SU-DHL-6 (cell line): Measurements from ENCODE around the gene KCNG1.

Experiments used
- H2AFZ ChIP-seq: fragments of 200-600 bp; sonication (generic); 2 replicates; pipeline ENCODE4 v1.6.1; 2014; ENCODE audit warnings: low read depth, mild to moderate bottlenecking, moderate library complexity, mixed read lengths, antibody characterized with exemption, low read length; ENCODE audit not compliant: severe bottlenecking
- H3F3A ChIP-seq: fragments of 200-600 bp; shearing (Covaris generic); 2 replicates; pipeline ENCODE4 v1.6.0; 2016; ENCODE audit warnings: antibody characterized with exemption, mild to moderate bottlenecking; ENCODE audit not compliant: insufficient read depth
- H3K27ac ChIP-seq: fragments of 200-600 bp; sonication (generic); 2 replicates; pipeline ENCODE4 v1.5.1; 2016; ENCODE audit warnings: low read depth, mild to moderate bottlenecking, low read length, moderate library complexity, mixed read lengths
- H3K27me3 ChIP-seq: fragments of 200-600 bp; sonication (generic), shearing (Covaris generic); 2 replicates; pipeline ENCODE4 v1.6.0; 2014; ENCODE audit warnings: mild to moderate bottlenecking, low read length
- H3K36me3 ChIP-seq: fragments of 200-600 bp; sonication (generic); 2 replicates; pipeline ENCODE4 v1.6.1; 2014; ENCODE audit warnings: mild to moderate bottlenecking, low read length, mixed read lengths
- H3K4me2 ChIP-seq: fragments of 300-600, 200-600 bp; shearing (Covaris generic), sonication (generic); 2 replicates; pipeline ENCODE4 v1.6.0; 2014; ENCODE audit warnings: low read length, low read depth, mild to moderate bottlenecking; ENCODE audit not compliant: poor library complexity, severe bottlenecking
- H3K4me3 ChIP-seq: fragments of 200-600 bp; sonication (generic); 2 replicates; pipeline ENCODE4 v1.5.1; 2014; ENCODE audit warnings: antibody characterized with exemption, low read length, mild to moderate bottlenecking, mixed read lengths; ENCODE audit not compliant: insufficient read depth, poor library complexity, severe bottlenecking
- H3K79me2 ChIP-seq: fragments of 200-600 bp; sonication (generic); 2 replicates; pipeline ENCODE4 v1.6.1; 2014; ENCODE audit warnings: mild to moderate bottlenecking, low read length, moderate library complexity; ENCODE audit not compliant: insufficient read depth
- H3K9ac ChIP-seq: fragments of 200-600 bp; sonication (generic); 2 replicates; pipeline ENCODE4 v1.7.0; 2014; ENCODE audit warnings: mild to moderate bottlenecking, low read length
- H3K9me2 ChIP-seq: fragments of 200-600 bp; sonication (generic); replicated peaks from 2 replicates; pipeline ENCODE4 v1.6.1; 2014; ENCODE audit warnings: low read length; ENCODE audit not compliant: insufficient read depth
- H3K9me3 ChIP-seq: fragments of 200-600 bp; sonication (generic); 2 replicates; pipeline ENCODE4 v1.6.1; 2014; ENCODE audit warnings: low read length, mixed read lengths; ENCODE audit not compliant: insufficient read depth
- H4K20me1 ChIP-seq: fragments of 200-600 bp; sonication (generic); 2 replicates; pipeline ENCODE4 v1.6.1; 2014; ENCODE audit warnings: low read depth, mild to moderate bottlenecking, antibody characterized with exemption, low read length, moderate library complexity, mixed read lengths
- EZH2phosphoT487 ChIP-seq: fragments of 200-600 bp; sonication (generic), shearing (Covaris generic); conservative IDR thresholded peaks from 2 replicates; pipeline ENCODE4 v1.6.1; 2018; ENCODE audit warnings: mild to moderate bottlenecking, antibody characterized with exemption, low read length, moderate library complexity, mixed read lengths
- TF ChIP-seq, protein P1 (sequence below): fragments of 200-600 bp; sonication (generic); IDR thresholded peaks from one replicate; pipeline ENCODE4 v1.5.1; 2017; ENCODE audit warnings: antibody characterized with exemption, mild to moderate bottlenecking, low read length, moderate library complexity; ENCODE audit not compliant: insufficient read depth, poor library complexity, severe bottlenecking

KCNG1 gene

DNA sequence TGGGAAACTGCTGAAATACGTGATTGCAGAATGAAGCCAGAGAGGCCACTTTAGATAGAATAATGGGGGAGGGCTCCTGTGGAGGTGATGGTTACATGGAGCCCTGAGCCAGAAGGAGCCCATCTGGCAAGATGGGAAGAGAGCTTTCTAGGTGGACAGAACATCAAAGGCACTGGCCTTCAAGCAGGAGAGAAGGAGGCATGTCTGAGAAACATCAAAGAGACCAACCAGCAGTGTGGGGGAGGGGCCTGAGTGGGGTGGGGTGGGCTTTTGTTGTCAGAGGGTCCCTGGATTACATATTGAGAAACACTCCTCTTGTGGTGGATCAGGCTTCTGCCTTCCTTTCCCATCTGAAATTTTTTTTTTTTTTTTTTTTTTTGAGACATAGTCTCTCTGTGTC, 1.9 kb upstream of the KCNG1 start:
- Histone ChIP-seq H3K4me2 (no peak overlapping the region), H3F3A (no peaks in the 10 kb centered on the region), H3K79me2 (no peaks in the 10 kb centered on the region), H3K4me3 (no peak overlapping the region), H2AFZ (no peak overlapping the region), H4K20me1 (no peaks in the 10 kb centered on the region), H3K9me3 (no peaks in the 10 kb centered on the region), H3K9ac (no peak overlapping the region), H3K27me3 (no peaks in the 10 kb centered on the region), H3K27ac (no peak overlapping the region), H3K36me3 (no peaks in the 10 kb centered on the region), H3K9me2 (no peaks in the 10 kb centered on the region)
- TF ChIP-seq, protein P1, sequence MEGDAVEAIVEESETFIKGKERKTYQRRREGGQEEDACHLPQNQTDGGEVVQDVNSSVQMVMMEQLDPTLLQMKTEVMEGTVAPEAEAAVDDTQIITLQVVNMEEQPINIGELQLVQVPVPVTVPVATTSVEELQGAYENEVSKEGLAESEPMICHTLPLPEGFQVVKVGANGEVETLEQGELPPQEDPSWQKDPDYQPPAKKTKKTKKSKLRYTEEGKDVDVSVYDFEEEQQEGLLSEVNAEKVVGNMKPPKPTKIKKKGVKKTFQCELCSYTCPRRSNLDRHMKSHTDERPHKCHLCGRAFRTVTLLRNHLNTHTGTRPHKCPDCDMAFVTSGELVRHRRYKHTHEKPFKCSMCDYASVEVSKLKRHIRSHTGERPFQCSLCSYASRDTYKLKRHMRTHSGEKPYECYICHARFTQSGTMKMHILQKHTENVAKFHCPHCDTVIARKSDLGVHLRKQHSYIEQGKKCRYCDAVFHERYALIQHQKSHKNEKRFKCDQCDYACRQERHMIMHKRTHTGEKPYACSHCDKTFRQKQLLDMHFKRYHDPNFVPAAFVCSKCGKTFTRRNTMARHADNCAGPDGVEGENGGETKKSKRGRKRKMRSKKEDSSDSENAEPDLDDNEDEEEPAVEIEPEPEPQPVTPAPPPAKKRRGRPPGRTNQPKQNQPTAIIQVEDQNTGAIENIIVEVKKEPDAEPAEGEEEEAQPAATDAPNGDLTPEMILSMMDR = no peak
- TF ChIP-seq EZH2phosphoT487 = no peak

DNA sequence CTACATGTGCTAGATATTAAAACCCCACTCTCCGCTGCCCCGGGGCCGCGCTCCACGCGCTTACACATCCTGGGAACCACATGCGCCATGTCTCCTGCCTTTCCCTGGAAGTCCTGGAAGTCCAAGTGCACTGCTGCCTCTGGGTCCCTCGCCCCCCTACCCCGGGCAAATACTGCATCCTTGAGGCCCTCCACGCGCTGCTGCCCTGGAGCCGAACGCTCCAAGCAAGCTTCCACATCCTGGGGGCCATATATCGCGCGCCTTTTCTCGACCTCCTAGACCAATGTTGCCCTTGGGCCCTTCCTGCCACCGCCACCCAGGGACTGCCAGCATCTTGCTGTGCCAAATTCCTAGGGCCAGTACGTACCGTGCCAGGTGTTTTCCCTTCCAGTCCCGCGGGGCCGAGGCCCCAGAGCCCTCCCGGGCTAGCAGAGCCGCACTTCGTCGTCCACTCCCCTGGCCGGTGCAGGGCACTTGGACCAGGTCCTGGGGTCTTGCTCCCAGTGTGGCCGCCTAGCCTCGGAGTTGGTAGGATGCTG, 779 bp upstream of the KCNG1 start:
- H3K4me2 ChIP-seq = no peak overlapping the region
- no peak overlapping the region for H3K4me3 ChIP-seq
- no peaks in the 10 kb centered on the region for H4K20me1 ChIP-seq
- H3K9me2 ChIP-seq = no peaks in the 10 kb centered on the region
- no peak overlapping the region for H2AFZ ChIP-seq
- H3K9me3 ChIP-seq = no peaks in the 10 kb centered on the region
- no peak overlapping the region for H3K27ac ChIP-seq
- H3K36me3 ChIP-seq = no peaks in the 10 kb centered on the region
- no peak overlapping the region for H3K9ac ChIP-seq
- no peaks in the 10 kb centered on the region for H3K79me2 ChIP-seq
- TF ChIP-seq, protein P1 = no peak
- no peak for TF ChIP-seq EZH2phosphoT487
- H3K27me3 ChIP-seq = no peaks in the 10 kb centered on the region
- H3F3A ChIP-seq = no peaks in the 10 kb centered on the region

DNA sequence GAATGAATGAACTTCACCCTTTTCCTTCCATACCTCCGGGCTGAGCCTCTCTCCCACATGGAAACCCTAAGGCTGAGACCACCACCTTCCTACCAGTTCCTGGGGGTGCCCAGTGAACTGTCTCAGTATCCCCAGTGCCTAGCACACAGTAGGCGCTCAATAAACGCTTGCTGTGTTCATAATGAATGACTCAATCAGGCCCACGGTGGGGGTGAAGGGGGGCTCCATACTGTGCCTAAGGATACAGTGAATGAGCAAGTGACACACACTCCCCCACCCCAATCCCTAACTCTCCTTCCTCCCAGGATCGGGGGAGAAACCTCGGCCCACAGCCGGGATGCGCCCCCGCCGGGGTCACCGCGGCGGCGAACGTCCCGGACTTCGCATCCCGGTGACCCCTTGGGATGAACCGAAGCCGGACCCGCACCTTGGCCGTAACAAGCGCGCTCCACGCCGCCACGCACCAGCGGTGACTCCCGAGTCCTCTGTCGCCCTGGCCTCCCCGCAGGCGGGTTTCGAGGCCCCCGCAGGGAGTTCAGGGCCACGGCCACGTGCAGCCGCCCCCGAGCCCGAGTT, 592 bp downstream of the KCNG1 start:
- H3F3A ChIP-seq = no peaks in the 10 kb centered on the region
- H4K20me1 ChIP-seq = no peaks in the 10 kb centered on the region
- no peaks in the 10 kb centered on the region for H3K36me3 ChIP-seq
- H3K9ac ChIP-seq = no peak overlapping the region
- H3K4me2 ChIP-seq = no peak overlapping the region
- no peaks in the 10 kb centered on the region for H3K27me3 ChIP-seq
- H3K9me2 ChIP-seq = no peaks in the 10 kb centered on the region
- no peak overlapping the region for H3K4me3 ChIP-seq
- TF ChIP-seq EZH2phosphoT487 = no peak
- TF ChIP-seq, protein P1 = no peak
- no peaks in the 10 kb centered on the region for H3K9me3 ChIP-seq
- no peak overlapping the region for H3K27ac ChIP-seq
- H3K79me2 ChIP-seq = no peaks in the 10 kb centered on the region
- no peak overlapping the region for H2AFZ ChIP-seq
